SK-N-SH (cell line): ENCODE data around the gene MCTS1. TPM values are rescaled to one million over a fixed set of nuclear protein-coding genes. Genes with fewer than 3 reads are reported as not detected.
"Not testable (repeated sequence)": the region's sequence is repeated elsewhere in the genome, so short reads cannot be mapped to it uniquely, and the experiment has no call there.

Experiments
- CTCF ChIA-PET: fragments of 300-600, 350-600 bp; formaldehyde crosslinking; extraction: SDS; loops from one replicate; lab custom pipeline; 2021; lab: Yijun Ruan, JAX
- POLR2A ChIA-PET: fragments of 350-600 bp; sonication (Branson Sonifier 250); formaldehyde crosslinking; extraction: SDS; loops from one replicate; lab custom pipeline; 2020; ENCODE audit warnings: antibody characterized with exemption, inconsistent platforms; lab: Yijun Ruan, JAX
- DNase-seq: peaks from one replicate; pipeline ENCODE4 v3.0.0; 2012
- H2AFZ ChIP-seq: fragments of 200-600 bp; sonication (generic); 2 replicates; pipeline ENCODE4 v1.8.1; 2016; ENCODE audit warnings: antibody characterized with exemption, mild to moderate bottlenecking, low read depth
- H3F3A ChIP-seq: fragments of 200-600 bp; sonication (generic); replicated peaks from 2 replicates; pipeline ENCODE3; 2016; ENCODE audit warnings: antibody characterized with exemption, mild to moderate bottlenecking; ENCODE audit not compliant: insufficient read depth
- H3K27ac ChIP-seq, 2 experiments: fragments of 200-500 bp in 1 of 2; fragments of 200-600 bp in 1 of 2; sonication (Bioruptor generic) in 1 of 2; sonication (generic), shearing (Covaris generic) in 1 of 2; 2 replicates each; pipeline versions ENCODE4 v1.5.1 to v1.6.1; 2014 to 2016; ENCODE audit warnings: low read depth in 2 of 2, inconsistent platforms in 1 of 2, low read length in 1 of 2, mild to moderate bottlenecking in 1 of 2, mixed read lengths in 1 of 2
- H3K27me3 ChIP-seq: fragments of 200-600 bp; sonication (generic), shearing (Covaris generic); 2 replicates; pipeline ENCODE4 v1.6.1; 2016; ENCODE audit warnings: mixed run types; ENCODE audit not compliant: insufficient read depth
- H3K36me3 ChIP-seq, 2 experiments: fragments of 200-500 bp in 1 of 2; fragments of 200-600 bp in 1 of 2; sonication (Bioruptor generic) in 1 of 2; sonication (generic) in 1 of 2; replicated peaks in 1 of 2; 2 replicates each; pipeline versions ENCODE3 to v1.5.1; 2014 to 2016; ENCODE audit warnings: low read length in 1 of 2, mild to moderate bottlenecking in 1 of 2; ENCODE audit not compliant: insufficient read depth in 2 of 2, control insufficient read depth in 1 of 2
- H3K4me1 ChIP-seq, 2 experiments: fragments of 200-500 bp in 1 of 2; fragments of 200-600 bp in 1 of 2; sonication (Bioruptor generic) in 1 of 2; sonication (generic), shearing (Covaris generic) in 1 of 2; 2 replicates each; pipeline versions ENCODE4 v1.5.1 to v1.6.1; 2014 to 2016; ENCODE audit warnings: low read depth in 1 of 2, low read length in 1 of 2, mixed run types in 1 of 2; ENCODE audit not compliant: insufficient read depth in 2 of 2, control insufficient read depth in 1 of 2
- H3K4me2 ChIP-seq: fragments of 200-600 bp; sonication (generic), shearing (Covaris generic); 2 replicates; pipeline ENCODE4 v1.6.1; 2017; ENCODE audit warnings: mixed run types
- H3K4me3 ChIP-seq, 2 experiments: fragments of 200-500 bp in 1 of 2; fragments of 200-600 bp in 1 of 2; sonication (Bioruptor generic) in 1 of 2; sonication (generic), shearing (Covaris generic) in 1 of 2; 2 replicates each; pipeline versions ENCODE4 v1.5.1 to v1.8.1; 2014 to 2016; ENCODE audit warnings: low read depth in 2 of 2, inconsistent platforms in 1 of 2, low read length in 1 of 2, mild to moderate bottlenecking in 1 of 2, mixed read lengths in 1 of 2, moderate library complexity in 1 of 2
- H3K79me2 ChIP-seq: fragments of 200-600 bp; sonication (generic); 2 replicates; pipeline ENCODE4 v1.8.1; 2017; ENCODE audit warnings: mild to moderate bottlenecking; ENCODE audit not compliant: insufficient read depth
- H3K9ac ChIP-seq: fragments of 200-600 bp; sonication (generic); 2 replicates; pipeline ENCODE4 v1.6.1; 2017; ENCODE audit warnings: mixed run types
- H3K9me2 ChIP-seq: fragments of 200-600 bp; sonication (generic); 2 replicates; pipeline ENCODE4 v1.6.1; 2017; ENCODE audit warnings: mixed run types
- H3K9me3 ChIP-seq: fragments of 200-600 bp; sonication (generic); 2 replicates; pipeline ENCODE4 v1.6.1; 2017; ENCODE audit warnings: mixed run types, mild to moderate bottlenecking, moderate library complexity
- H4K20me1 ChIP-seq: fragments of 200-600 bp; sonication (generic); 2 replicates; pipeline ENCODE4 v1.6.1; 2017; ENCODE audit warnings: mild to moderate bottlenecking, mixed run types; ENCODE audit not compliant: insufficient read depth
- GABPA ChIP-seq: IDR thresholded peaks from 2 replicates; pipeline ENCODE4 v1.4.0; 2012; ENCODE audit warnings: low read depth, mild to moderate bottlenecking
- JUND ChIP-seq: IDR thresholded peaks from 2 replicates; pipeline ENCODE4 v1.4.0; 2012
- MXI1 ChIP-seq: IDR thresholded peaks from 2 replicates; pipeline ENCODE4 v1.6.1; 2012; ENCODE audit warnings: mild to moderate bottlenecking, low read depth, low read length, improper control_type of control experiment
- NRF1 ChIP-seq: IDR thresholded peaks from 2 replicates; pipeline ENCODE4 v1.6.1; 2012; ENCODE audit warnings: low read depth, mild to moderate bottlenecking, low read length
- POLR2AphosphoS5 ChIP-seq: IDR thresholded peaks from 2 replicates; pipeline ENCODE4 v1.6.1; 2012; ENCODE audit warnings: low read depth, low read length
- RAD21 ChIP-seq: IDR thresholded peaks from 2 replicates; pipeline ENCODE4 v1.6.1; 2012; ENCODE audit warnings: mild to moderate bottlenecking, low read length
- RXRA ChIP-seq: IDR thresholded peaks from 2 replicates; pipeline ENCODE4 v1.4.0; 2012; ENCODE audit warnings: low read depth, mild to moderate bottlenecking, borderline replicate concordance
- TEAD4 ChIP-seq: IDR thresholded peaks from 2 replicates; pipeline ENCODE4 v1.4.0; 2012; ENCODE audit warnings: mild to moderate bottlenecking, borderline replicate concordance; ENCODE audit not compliant: insufficient read depth
- USF1 ChIP-seq: IDR thresholded peaks from 2 replicates; pipeline ENCODE4 v1.4.0; 2012; ENCODE audit warnings: low read depth, borderline replicate concordance
- USF2 ChIP-seq: fragments of 150-350 bp; IDR thresholded peaks from 2 replicates; pipeline ENCODE4 v1.6.1; 2017; ENCODE audit warnings: antibody characterized with exemption, low read length, low read depth, borderline replicate concordance
- WGBS: methylation state at CpG from one replicate; pipeline ENCODE4 v1.1.6; 2017; ENCODE audit warnings: low lambda C conversion rate; 5-methylcytosine and 5-hydroxymethylcytosine counted together
- polyA plus RNA-seq, 3 experiments: library from polyadenylated mRNA; depleted of rRNA; stranded (reverse); fragments of >200 nt; gene quantifications; 2 replicates each; pipeline ENCODE4 v1.2.3, GENCODE V29; 2012

The MCTS1 gene
- polyA plus RNA-seq, 1 of the 3 experiments (the other 2 are of a cell fraction) = 62.1 TPM

- Histone ChIP-seq H3K9ac (no peak overlapping the region), H3K36me3 (no peaks in the 10 kb centered on the region), H3K4me3 (no peak overlapping the region), H3K9me2 (no peaks in the 10 kb centered on the region), H4K20me1 (no peaks in the 10 kb centered on the region), H3K79me2 (no peaks in the 10 kb centered on the region), H3K27ac (no peak overlapping the region), H2AFZ (no peak overlapping the region), H3K4me1 (no peaks in the 10 kb centered on the region), H3K4me2 (no peak overlapping the region), H3F3A (no peaks in the 10 kb centered on the region), H3K27me3 (peaks cover 4% of the 10 kb centered on the region; the same call in 1 of the 2 replicates), H3K9me3 (no peaks in the 10 kb centered on the region)
- ChIA-PET CTCF (no interaction called here), POLR2A (no interaction called here)
- DNase-seq = no peak
- WGBS = 30% methylated on average over 3 of the region's 3 CpGs
- no peak for TF ChIP-seq NRF1
- no peak for TF ChIP-seq USF2
- no peak for TF ChIP-seq RXRA
- TF ChIP-seq TEAD4 = no peak
- TF ChIP-seq USF1 = no peak
- TF ChIP-seq POLR2AphosphoS5 = no peak
- no peak for TF ChIP-seq RAD21
- no peak for TF ChIP-seq JUND
- no peak for TF ChIP-seq MXI1
- no peak for TF ChIP-seq GABPA
These were observed 33.8 kb upstream of the MCTS1 start for GRCh38 chrX:120570011-120570600.

GRCh38 chrX:120573806-120574205, 30.1 kb upstream of the MCTS1 start:
- H3K4me2 ChIP-seq, H3K9me2 ChIP-seq, H3K79me2 ChIP-seq, H3K27me3 ChIP-seq, POLR2A ChIA-PET, DNase-seq, H4K20me1 ChIP-seq, H3F3A ChIP-seq, CTCF ChIA-PET, H3K27ac ChIP-seq, H3K4me3 ChIP-seq, H2AFZ ChIP-seq, H3K9ac ChIP-seq, H3K4me1 ChIP-seq, H3K36me3 ChIP-seq, H3K9me3 ChIP-seq: not testable (repeated sequence)
- WGBS = 67% methylated on average over 13 of the region's 13 CpGs
